Mesothelial cell of epicardium (in vitro differentiated cells): Measurements from ENCODE around the gene TCEAL5. TPM values are rescaled to one million over a fixed set of nuclear protein-coding genes. Genes with fewer than 3 reads are reported as not detected.
"Not testable (repeated sequence)": the region's sequence is repeated elsewhere in the genome, so short reads cannot be mapped to it uniquely, and the experiment has no call there.

Experiments
- DNase-seq, 2 experiments: peaks; one replicate each; pipeline ENCODE4 v3.0.0; 2021; ENCODE audit warnings: low spot score in 2 of 2; ENCODE audit not compliant: unreplicated experiment in 2 of 2
- H3K27ac Mint-ChIP-seq: 2 replicates; pipeline ENCODE4 v1.8.0; 2021; ENCODE audit warnings: mixed read lengths
- H3K27me3 Mint-ChIP-seq: 2 replicates; pipeline ENCODE4 v1.8.0; 2021; ENCODE audit warnings: low read depth, mixed read lengths
- H3K36me3 Mint-ChIP-seq: 2 replicates; pipeline ENCODE4 v1.8.0; 2021; ENCODE audit warnings: mixed read lengths
- H3K4me1 Mint-ChIP-seq: 2 replicates; pipeline ENCODE4 v1.8.0; 2021; ENCODE audit warnings: mixed read lengths
- H3K4me3 Mint-ChIP-seq: 2 replicates; pipeline ENCODE4 v1.8.0; 2021; ENCODE audit warnings: mild to moderate bottlenecking, moderate library complexity, mixed read lengths
- H3K9me3 Mint-ChIP-seq: 2 replicates; pipeline ENCODE4 v1.8.0; 2021; ENCODE audit warnings: mixed read lengths
- total RNA-seq: library from RNA; stranded (reverse); gene quantifications from 3 replicates; pipeline ENCODE4 v1.2.1, GENCODE V29; 2021
- TF ChIP-seq, protein P1 (sequence below): fragments of 200-600 bp; sonication (generic); IDR thresholded peaks from one replicate; pipeline ENCODE4 v1.5.0; 2021; ENCODE audit warnings: antibody characterized with exemption; ENCODE audit not compliant: unreplicated experiment

The TCEAL5 gene, protein sequence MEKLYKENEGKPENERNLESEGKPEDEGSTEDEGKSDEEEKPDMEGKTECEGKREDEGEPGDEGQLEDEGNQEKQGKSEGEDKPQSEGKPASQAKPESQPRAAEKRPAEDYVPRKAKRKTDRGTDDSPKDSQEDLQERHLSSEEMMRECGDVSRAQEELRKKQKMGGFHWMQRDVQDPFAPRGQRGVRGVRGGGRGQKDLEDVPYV
- total RNA-seq = not detected in 3 replicates

DNA sequence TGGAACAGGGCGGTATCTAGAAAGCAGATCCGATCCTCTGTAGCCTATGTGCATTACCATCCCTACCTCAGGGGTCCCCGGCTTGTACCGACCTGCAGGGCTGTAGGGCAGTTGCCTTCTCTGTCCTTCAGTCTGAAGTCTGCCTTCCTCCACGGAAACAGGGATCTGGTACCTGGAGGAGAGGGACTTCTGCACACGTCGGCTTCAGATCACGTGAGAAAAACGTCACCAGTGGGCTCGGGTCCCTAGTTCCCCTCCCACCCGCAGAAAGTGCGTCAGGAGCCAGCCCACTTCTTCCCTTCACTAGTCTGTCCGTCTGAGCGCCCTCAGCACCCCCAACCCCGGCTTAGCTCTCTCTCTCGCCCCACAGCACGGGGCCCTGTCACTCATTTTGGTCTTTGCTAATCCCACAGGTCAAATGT lies at the start of gene TCEAL5:
TCEAL5 (minus strand) TSS at position 170 of the 422 bp plus-strand sequence. CDS start 2,187 bp downstream, outside the sequence.
- DNase-seq = no peak
- TF ChIP-seq, protein P1, sequence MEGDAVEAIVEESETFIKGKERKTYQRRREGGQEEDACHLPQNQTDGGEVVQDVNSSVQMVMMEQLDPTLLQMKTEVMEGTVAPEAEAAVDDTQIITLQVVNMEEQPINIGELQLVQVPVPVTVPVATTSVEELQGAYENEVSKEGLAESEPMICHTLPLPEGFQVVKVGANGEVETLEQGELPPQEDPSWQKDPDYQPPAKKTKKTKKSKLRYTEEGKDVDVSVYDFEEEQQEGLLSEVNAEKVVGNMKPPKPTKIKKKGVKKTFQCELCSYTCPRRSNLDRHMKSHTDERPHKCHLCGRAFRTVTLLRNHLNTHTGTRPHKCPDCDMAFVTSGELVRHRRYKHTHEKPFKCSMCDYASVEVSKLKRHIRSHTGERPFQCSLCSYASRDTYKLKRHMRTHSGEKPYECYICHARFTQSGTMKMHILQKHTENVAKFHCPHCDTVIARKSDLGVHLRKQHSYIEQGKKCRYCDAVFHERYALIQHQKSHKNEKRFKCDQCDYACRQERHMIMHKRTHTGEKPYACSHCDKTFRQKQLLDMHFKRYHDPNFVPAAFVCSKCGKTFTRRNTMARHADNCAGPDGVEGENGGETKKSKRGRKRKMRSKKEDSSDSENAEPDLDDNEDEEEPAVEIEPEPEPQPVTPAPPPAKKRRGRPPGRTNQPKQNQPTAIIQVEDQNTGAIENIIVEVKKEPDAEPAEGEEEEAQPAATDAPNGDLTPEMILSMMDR = no peak
- H3K4me3 Mint-ChIP-seq = no peak within 1 kb of the TSS
- H3K4me1 Mint-ChIP-seq = no peaks in the 10 kb centered on the region
- peaks cover 32% of the 10 kb centered on the region for H3K9me3 Mint-ChIP-seq
- no peak within 1 kb of the TSS for H3K27ac Mint-ChIP-seq
- H3K36me3 Mint-ChIP-seq = no peaks in the 10 kb centered on the region
- H3K27me3 Mint-ChIP-seq = peaks cover 10% of the 10 kb centered on the region

DNA sequence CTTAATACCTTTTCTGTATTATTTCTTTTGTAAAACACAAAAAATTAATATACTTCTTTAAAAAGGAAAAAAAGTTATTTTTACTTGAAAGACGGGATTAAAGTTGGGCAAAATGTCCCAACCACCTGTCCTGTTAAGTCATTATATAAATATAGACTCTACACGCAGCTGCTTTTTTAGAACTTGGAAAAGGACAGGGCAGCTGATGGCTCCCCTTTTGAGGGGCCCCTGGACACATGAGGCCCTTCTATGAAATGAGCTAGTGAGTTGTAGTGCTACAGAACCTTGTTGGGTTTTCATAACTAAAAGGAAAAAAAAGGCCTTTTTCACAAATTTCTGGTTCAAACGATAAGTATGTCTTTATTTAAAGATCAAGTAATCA lies 34.8 kb upstream of the TCEAL5 start:
- TF ChIP-seq, protein P1 = no peak
- peak overlapping the region; percentile 78 for H3K4me3 Mint-ChIP-seq
- peaks cover 4% of the 10 kb centered on the region for H3K36me3 Mint-ChIP-seq
- H3K4me1 Mint-ChIP-seq = peaks cover 5% of the 10 kb centered on the region
- no peak overlapping the region for H3K27ac Mint-ChIP-seq
- peaks cover 4% of the 10 kb centered on the region for H3K9me3 Mint-ChIP-seq
- no peaks in the 10 kb centered on the region for H3K27me3 Mint-ChIP-seq
- DNase-seq = no peak

DNA sequence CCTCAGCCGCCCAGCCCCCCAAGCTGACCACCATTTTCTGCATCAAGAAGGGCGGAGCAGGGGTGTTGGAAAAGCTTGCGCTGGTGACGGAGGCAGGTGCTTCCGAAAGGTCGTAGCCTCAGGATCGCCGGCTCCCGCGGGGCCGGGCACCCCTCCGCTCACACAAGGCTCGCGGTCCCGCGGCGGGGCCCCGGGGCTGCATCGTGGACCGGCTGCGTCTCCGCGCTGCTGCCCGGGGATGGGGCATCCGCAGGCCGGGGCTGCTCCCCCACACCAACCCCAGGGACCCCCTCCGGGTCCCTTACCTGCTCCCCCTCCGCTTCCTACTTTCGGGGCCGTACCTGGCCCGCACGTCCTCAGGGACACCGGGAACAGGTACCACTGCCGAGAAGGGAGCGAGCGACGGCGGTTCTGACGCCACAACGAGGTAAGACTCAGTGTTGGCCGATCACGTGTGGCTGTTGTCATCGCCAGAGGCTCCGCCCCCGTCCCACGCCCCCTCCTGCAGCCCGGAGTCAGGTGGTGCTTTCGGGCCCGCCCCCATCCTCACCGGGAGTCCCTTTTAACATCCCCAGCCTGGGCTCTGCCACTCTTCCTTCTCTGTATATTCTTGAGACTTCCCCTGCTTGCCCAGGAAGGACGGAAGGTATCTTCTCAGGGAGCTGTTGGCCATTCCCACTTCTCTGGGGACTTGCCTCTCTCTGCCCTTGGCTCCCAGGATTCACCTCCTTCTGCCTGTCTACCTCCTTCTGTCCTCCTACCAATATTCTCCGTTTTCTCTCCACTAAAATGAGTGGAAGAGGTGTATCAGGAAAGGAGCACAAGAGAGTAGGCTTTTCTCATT lies 34.2 kb upstream of the TCEAL5 start, which contains the start of gene BEX2:
BEX2 (minus strand) TSS at position 436 of the 844 bp plus-strand sequence. CDS start 1,014 bp downstream, outside the sequence.
- Mint-ChIP-seq H3K9me3 (peaks cover 7% of the 10 kb centered on the region), H3K27ac (peak within 1 kb of the TSS; percentile 86), H3K4me3 (peak within 1 kb of the TSS; percentile 78), H3K36me3 (peaks cover 4% of the 10 kb centered on the region), H3K27me3 (no peaks in the 10 kb centered on the region), H3K4me1 (peaks cover 5% of the 10 kb centered on the region)
- TF ChIP-seq, protein P1 = no peak
- DNase-seq = peak; percentile 58 to 83

DNA sequence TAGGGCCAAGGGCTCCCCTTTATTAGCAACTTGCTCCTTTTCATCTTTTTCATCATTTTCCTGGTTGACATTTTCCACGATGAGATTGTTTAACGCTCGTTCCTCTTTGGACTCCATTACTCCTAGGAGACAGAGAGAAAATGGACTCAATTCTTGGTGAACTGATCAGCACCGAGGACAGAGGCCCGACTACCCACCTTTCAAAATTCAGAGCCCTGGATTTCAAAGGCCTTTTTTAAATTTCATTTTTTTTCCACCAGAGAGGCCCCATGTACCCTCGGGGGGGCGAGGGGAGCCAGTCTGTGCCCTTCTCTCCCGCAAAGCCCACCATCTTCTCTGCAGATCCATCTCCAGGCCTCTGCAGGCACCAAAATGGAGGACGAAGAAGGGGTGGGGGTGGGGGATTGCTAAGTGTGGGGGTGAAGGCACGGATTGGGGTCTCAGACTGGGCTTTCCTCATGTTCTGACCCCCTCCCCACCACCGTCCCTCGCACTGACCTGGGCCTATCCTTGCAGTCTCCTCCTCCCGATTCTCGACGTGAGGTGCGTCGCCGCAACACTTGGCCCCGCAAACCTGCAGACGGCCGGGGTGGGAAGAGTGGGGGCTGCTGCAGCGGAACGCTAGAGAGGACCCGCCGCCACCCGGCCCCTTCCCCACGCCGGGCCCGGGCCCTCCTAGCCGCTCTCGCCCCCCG lies 33.5 kb upstream of the TCEAL5 start:
- no peaks in the 10 kb centered on the region for H3K27me3 Mint-ChIP-seq

DNA sequence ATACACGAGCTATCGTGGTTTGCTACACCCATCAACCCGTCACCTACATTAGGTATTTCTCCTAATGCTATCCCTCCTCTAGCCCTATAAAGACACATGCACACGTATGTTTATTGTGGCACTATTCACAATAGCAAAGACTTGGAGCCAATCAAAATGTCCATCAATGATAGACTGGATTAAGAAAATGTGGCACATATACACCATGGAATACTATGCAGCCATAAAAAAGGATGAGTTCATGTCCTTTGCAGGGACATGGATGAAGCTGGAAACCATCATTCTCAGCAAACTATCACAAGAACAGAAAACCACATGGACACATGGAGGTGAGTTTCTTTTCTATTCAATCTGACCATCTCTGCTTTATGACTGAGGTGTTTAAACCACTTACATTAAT lies 29.1 kb upstream of the TCEAL5 start:
- not testable (repeated sequence) for H3K27me3 Mint-ChIP-seq, H3K27ac Mint-ChIP-seq, H3K4me3 Mint-ChIP-seq, DNase-seq, H3K36me3 Mint-ChIP-seq, H3K4me1 Mint-ChIP-seq
- H3K9me3 Mint-ChIP-seq = peaks cover 18% of the 10 kb centered on the region

More for the DNA sequence above, 33.5 kb upstream of the TCEAL5 start:
- Mint-ChIP-seq H3K9me3 (peaks cover 8% of the 10 kb centered on the region), H3K4me3 (peak overlapping the region; percentile 78), H3K27ac (no peak overlapping the region), H3K36me3 (peaks cover 4% of the 10 kb centered on the region), H3K4me1 (peaks cover 5% of the 10 kb centered on the region)
- TF ChIP-seq, protein P1 = no peak
- DNase-seq = no peak
